Measurements from ENCODE around the gene NECTIN2.

DNA sequence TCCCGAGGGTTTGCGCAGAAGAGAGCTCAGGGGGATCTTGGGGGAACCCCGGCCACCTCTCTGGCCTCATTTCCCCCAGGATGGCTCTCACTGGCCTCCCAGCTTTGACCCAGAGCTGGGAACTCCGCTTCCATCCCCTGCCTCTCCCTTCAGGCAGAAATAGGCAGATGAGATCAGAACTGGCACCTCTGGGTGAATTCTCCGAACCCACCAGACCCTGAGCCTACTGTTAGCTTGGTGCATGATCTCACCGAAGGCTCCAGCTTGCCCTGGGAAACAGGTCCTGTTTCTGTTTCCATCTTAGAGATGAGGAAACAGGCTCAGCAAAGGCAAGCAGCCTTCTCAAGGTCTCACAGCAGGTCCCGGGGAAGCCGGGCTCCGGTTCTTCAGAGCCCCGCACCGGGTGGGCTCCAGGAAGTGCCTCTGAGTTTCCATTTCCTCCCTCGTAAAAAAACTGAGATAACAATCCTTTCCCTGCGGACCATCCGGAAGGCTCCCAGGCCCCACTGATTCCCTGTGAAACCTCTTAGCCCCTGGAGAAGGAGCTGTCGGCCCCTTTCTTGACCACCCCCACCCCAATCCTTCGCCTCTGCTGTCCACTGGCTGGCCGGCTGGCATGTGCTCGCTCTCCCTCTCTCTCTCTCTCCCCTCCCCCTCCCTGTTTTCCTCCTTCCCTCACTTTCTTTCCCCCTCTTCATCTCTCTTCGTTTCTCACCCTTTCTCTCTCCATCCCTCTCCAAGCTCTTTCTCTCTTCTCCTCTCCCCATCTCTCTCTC, 2.1 kb downstream of the NECTIN2 start:
- TF ChIP-seq EZH2 (IDR thresholded peaks at IDR 0.05) (no peak), POLR2AphosphoS5 (IDR thresholded peaks at IDR 0.05; ENCODE audit: borderline replicate concordance, low read depth, low read length) (no peak), FOXP2 (optimal IDR thresholded peaks at IDR 0.05; ENCODE audit: control extremely low read depth, extremely low read length, insufficient read depth) (no peak)

Measured in SK-N-MC (cell line).